GM21447 (cell line): ENCODE measurements around the gene ID4.

Experiments used
- ATAC-seq: cut with Tn5 transposase; IDR thresholded peaks from one replicate; pipeline ENCODE4 v1.9.1; 2021; ENCODE audit not compliant: unreplicated experiment

Gene ID4, protein sequence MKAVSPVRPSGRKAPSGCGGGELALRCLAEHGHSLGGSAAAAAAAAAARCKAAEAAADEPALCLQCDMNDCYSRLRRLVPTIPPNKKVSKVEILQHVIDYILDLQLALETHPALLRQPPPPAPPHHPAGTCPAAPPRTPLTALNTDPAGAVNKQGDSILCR

DNA sequence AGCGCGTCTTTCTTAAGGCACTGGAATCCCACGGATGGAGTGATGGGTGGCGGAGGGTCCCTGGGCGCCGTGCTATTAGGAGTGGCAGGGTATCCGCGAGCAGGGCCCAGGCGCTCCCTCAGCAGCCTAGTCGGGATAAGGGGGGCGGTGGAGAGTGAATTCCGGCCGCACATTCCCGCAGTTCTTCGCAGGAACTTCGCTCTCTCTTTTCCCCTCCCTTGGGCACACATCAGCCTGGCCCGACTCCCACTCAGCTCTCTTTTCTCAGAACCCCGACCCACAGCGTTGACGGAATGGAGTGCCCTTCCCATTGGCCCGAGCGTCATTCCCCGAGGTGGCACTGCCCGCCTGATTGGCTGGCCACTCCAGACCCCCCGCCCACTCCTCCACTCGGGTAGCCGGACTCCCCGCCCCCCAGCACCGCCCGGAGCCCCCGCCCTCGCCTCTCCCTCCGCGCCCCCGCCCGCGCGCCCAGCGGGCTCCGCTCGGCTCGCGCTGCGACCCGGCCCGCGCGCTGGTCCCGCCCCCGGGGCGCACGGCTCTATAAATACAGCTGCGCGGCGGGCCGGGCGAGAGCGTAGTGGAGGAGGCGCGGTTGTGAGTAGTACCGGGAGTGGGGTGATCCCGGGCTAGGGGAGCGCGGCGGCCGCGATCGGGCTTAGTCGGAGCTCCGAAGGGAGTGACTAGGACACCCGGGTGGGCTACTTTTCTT lies at the start of gene ID4:
TSS of gene ID4 (plus strand) at position 572 of the 712 bp plus-strand sequence. CDS start 385 bp downstream, outside the sequence.
- no peak for ATAC-seq

DNA sequence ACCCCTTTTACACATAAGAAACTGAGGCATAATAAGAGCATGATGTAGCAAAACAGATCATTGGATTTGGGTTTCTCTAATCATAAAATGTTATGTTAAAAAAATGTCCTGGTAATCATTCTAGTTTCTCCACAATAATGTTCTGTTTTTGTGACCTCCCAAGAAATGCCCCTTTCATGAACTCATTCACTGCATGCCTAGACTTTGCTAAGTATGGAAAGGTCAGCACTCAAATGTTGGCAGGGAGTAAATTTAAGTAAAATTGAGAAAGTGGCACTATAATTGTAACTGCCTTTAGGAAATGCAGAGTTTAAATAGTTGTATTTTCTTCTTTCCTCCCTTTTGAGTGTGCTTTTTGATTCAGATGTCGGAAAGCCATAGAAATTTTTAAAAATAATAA lies 48.5 kb upstream of the ID4 start:
- ATAC-seq: no peak

DNA sequence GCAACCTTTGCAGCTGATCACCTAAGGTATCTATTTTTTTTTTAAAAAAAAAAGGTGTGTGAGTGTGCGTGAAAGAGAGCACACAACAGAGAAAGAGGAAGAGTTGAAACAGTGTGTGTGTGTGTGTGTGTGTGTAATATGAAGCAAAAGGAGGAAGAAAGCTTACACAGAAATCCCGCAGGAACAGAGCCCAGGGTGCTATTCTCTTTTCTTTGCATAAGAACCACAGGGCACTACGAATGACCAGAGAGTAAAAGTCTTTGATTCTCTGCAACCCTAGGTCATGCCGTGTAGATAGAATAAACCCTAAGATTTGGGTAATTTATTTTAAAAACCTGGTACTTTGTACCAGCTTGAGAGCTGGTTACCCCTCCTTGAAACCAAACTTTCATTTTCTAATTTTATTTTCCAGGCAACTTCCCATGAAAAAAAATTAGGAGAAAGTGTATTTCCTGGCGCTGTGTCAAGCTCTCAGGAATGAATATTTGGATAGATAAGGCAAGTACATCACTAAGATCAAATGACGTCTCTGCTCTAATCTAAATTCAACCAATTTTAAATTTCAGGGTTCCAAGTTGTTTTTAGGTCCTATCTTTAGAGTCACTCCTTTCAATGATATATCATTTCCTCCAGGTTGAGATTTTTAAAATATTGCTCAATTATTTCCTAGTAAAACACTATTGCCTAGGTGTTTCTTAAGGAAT lies 47.9 kb upstream of the ID4 start:
- ATAC-seq: no peak

DNA sequence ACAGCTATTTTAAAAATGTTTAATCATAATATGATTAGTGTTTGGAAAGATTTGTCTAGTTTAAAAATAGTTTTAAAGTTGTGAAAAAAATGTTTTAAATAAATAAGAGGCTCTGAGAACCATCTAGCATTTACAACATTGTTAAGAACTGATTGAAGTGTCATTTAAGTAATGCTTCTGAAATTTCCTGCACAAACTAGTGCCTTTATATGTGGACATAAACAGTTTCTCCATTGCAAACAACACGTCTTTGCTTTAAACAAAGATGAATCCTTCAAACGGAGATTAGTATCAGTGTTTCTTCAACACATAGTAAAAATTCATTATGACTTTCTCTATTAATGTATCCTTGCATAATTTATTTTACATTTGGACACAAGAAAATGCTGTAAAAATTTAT lies 45.9 kb upstream of the ID4 start:
- no peak for ATAC-seq

DNA sequence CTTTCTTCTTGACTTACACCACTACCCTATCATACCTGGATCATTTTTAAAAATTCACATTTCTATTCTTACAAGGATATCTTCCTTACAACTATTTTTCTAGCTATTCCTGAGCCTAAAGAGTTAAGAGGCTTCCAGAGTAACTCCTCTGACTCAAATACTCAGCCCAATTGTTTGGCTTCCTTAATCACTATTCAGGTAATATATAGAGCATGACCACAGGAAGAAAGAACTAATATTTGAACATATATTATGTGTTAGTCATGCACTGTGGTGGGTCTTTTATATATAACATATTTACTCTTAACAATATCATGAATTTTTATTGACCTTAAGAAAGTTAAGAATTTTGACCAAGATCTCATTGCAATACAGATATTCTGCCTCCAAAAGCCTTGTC lies 42.0 kb upstream of the ID4 start:
- no peak for ATAC-seq

DNA sequence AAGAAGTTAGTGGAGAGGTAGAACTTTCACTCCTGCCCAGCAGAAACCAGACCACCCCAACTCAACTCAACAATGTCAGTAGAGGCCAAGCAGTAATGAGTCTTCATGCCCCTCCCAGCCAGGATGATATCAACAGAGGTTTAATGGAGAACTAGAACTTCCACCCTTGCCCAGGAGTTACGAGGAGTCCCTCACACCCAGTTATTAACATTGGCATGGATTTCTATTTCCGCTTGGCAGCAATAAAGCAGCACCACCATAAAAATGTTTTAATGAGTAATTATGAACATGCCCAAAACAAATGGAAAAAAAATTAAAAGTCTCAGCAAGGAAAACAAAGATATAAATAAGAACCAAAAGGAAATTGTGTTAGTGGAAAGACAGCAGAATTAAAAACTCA lies 40.7 kb upstream of the ID4 start:
- ATAC-seq: no peak

DNA sequence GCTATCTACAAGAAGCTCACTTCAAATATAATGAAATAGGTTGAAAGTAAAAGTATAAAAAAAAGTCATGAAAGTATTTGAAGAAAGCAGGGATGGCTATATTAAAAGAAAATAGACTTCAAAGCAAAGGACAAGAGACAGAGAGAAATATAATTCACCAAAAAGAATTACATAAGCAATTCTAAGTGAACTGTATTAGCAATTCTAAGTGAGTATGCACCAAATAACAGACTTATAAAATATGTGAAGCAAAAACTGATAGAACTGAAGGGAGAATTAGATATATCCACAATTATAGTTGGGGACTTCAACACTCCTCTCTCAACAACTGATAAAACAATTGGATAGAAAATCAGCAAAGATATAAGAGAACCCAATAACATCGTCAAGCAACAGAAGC lies 38.8 kb upstream of the ID4 start:
- ATAC-seq: no peak

DNA sequence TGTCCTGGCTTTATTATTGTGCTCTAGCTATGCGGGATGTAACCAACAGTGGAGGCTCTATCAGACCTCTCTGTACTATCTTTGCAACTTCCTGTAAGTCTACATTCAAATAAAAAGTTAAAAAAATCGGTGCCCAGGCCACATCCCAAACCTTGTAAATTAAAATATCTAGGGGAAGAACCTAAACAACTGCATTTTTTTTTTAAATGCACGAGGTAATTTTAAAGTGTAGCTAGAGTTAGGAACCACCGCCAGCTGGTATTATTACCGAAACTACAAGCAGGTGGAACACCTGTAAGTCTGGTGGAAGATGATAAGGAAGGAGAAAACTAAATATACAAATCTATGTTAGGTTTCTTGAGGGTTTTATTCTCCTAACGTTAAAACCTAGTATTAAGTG lies 34.5 kb upstream of the ID4 start:
- no peak for ATAC-seq

DNA sequence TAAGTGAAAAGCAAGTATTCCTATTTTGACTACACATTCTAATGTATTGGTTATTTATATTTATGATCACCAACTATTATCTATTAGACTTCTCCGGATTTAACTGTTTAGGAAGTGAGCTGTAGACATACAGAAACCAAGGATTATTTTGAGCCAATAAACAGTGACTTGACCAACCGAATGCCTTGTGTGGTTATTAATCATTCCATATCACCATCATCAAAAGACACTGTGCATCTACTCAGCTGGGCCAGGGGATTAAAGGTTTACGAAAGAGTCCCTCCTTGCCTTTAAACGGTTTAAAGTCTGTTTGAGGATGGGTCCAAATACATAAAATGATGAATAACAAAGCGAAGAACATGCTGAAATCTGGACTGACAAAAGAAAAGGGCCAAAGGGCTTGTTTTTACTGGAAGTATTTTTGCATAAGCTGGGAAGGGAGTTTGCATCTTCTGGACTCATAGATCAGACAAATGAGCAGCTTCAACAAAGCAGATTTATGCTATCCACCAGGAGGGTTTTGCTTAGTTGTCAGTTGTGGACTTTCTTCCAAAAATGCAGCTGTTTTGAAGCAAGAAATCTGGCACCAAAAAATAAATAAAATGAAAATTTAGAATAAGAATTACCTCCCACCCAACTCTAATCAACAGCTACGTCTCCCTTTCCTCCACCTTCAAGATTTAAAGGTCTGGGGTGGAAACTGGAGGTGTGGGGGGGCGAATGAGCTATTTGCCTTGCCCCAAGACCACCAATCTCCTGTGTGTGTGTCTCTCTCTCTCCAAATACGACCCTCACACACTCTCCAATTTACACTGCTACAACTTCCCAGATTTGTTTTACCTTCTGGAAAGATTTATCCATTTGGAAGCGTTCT lies 33.6 kb upstream of the ID4 start:
- ATAC-seq: no peak

DNA sequence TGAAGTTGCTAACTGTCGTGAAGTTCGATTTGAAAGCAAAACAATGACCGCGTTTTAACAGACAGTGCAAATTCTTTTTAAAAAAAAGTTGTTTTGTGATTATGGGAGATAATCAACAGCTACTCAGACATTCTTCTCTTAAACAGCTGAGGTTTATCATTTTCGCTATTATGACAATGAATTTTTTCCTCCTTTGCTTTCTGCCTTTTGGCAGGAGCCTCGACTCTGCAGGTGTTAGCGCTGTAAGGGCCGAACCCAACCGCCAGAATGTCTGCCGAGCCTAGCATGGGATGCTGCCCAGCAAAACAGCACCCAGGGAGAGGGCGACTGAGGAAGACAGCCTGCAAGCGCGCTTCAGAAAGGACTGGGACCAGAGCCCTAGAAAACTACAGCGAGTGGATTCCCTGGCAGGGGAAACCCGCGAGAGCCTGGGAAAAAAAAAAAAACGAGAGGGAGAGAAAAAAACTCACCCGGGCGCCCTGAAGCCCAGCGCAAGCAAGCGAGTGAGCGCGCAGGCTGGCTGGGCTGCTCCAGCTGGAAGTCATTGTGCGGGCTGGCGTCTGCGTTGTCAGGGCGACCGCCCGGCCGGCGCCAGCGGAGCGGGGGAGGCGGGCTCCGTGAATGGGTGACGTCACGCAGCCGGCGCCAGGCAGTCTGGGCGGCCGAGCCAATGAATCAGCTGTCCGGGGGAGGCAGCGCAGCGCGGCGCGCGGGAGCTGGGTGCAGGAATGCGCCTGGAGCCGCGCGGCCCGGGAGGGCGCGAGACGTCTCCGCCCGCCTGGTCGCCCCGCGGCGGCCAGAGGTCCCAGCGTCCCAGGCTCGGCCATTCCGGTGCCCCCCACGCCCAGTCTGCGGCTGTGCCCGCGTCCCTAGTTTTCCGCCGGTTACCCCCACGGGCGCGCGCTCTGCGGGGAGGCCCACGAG lies 32.7 kb upstream of the ID4 start:
- peak; percentile 94 for ATAC-seq

DNA sequence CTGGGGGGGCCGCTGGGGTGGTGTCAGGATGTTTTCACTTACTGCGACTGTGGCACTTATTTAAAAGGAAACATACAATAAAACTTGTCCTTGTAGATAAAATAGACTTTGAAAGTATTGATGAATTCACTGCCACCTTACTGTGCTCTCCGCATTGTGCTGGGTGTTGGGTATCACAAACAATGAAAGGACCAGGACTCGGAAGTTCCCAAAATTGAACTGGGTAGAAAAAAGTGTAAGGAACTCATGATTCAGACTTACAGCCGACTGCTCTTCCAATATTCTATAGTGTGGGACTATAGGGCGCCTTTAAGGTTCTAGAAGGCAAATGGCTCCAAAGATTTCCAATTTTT lies 32.1 kb upstream of the ID4 start:
- ATAC-seq: no peak

DNA sequence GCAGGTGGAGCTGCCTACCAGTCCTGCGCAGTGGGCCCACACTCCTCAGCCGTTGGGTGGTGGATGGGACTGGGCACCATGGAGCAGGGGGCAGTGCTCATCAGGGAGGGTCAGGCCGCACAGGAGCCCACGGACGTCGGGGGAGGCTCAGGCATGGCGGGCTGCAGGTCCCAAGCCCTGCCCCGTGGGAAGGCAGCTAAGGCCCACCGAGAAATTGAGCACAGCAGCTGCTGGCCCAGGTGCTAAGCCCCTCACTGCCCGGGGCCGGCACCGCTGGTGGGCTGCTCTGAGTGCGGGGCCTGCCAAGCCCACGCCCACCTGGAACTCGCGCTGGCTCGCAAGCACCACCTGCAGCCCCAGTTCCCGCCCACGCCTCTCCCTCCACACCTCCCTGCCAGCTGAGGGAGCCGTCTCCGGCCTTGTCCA lies 30.2 kb upstream of the ID4 start:
- ATAC-seq: no peak

DNA sequence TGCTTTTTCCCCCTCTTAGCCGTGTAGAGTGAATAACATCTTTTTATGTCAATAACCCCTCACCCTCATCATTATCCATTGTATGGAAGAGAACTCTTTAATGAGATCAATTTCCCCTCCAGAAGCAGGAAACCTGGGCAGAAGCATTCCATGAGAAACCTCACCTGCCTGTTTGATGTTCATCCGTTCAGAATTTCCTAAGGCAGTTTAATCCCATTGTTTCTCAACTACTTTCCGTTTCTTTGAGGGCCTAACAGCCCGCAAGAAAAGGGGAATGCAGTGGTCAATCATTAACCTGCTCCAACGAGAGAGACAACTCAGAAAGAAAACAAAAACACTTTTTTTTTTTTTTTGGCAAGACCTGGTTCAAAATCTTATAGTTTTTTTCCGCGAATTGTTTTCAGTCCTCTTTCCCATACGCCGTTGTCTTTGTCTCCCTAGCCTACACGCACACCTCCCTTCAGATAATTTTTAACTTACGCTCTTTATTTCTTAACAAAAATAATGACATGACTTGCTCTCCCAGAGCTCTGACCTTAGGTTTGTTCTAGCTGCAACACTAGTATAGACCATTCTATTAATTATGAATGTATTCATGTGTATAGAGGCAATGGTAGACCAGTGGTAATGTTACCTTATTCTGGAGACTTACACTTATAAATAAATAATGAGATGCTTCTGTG lies 25.6 kb upstream of the ID4 start:
- no peak for ATAC-seq

DNA sequence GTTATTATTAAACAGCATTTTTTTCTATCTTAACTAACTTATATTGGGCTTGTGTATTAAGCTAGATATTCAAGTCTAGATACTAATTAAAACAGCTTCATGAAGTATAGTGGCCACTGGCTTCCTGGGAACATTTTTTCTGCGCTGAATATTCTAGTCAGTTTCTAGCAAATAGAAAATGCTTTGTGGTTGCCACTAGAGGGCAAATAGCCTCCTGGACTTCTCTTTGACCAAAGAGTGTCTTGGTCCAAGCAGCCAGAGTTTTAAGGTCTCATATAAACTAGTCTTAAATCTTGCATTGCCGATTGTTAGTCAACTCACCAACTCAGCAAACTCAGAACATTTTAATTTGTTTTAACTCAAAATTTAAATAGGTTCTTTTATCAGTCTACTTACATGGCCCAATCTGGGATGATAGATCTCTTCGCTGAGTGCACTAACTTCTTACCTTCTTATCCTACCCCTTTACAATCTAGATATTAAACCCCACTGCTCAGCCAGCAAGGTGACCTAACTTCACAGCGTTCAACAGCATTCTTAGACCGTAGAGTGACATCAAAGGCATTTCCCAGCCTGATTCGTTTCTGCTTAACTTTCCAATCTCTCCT lies 24.6 kb upstream of the ID4 start:
- no peak for ATAC-seq

DNA sequence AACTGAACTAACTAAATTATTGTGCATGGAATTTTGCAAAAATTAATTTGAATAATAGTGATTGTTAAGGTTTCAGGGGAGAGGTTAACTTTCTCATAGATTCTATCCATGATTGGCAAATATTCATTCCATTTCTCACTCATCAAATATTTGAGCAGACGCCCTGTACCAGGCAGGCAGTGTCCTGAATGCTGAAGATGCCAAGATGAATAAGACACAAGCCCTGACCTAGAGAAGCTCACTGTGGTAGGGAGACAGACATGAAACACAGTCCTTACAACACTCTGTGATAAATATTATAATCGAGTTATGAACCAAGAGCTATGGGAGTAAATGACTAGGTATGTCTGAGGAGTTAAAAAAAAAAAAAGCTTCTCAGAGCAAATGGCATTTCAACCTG lies 18.4 kb upstream of the ID4 start:
- ATAC-seq: no peak

DNA sequence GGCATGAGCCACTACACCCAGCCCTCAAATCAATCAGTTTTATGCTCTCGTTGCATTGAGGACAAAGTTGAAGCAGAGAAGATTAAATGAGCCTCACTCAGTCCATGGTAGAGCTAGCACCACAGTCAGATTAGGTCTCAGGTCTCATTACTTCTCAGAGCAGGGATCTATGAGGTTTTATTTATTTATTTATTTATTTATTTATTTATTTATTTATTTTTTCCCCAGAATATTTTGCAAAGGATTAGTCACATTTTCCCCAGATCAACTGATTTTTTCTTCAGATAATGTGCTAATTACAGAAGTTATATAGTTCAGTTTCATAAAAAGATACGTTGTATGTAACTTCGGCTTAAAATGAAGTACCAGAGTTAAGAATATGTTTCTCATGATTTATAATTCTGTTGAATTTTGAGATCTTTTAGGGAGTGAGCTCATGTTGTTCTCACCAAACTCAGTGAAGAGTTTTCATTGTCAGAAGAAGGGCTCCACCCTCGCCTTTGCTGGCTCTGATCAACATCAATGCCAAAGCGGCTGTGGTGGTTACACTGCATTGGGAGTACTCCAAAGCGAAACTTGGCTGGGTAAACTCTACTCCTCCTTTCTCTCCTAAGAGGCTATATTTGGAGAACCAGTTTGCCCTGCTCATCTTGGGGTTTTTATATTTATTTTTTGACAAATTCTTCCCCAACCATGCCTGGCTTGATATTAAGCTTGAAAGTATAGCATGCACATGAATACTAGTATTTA lies 12.9 kb upstream of the ID4 start:
- no peak for ATAC-seq

DNA sequence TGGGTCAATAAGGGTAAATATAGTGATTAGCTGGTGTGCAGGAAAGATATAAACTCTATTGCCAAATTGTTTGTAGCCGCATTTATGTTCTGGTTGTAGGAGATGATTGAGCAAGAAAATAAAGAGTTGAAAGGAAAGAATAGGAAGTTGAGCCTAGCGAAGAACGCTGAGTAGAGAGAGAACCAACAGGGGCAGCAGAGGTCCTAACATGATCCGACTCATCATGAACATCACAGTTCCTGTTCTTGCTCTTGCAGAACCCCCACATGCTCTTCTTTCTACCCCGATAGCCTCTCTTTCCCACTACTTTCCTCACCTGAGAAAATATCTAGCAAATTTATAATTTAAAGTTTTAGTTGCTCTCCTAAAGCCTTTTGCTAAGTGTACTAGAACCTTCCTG lies 9.9 kb upstream of the ID4 start:
- no peak for ATAC-seq

DNA sequence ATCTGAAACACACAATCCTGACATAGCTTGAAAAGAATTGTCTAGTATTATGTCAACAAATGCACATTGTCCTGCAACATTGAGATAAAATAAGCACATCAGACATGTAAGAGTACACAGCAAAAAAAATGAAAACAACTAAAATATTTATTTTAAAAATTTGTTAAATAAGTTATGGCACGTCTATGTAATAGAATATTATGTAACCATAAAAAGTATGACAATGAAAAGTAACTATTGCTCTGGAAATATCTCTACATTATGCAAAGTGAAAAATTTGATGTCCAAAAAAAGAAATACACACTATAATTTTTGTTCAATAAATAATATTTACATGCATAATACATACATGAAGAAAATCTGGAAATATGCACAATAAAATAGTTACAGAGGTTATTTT lies 9.3 kb upstream of the ID4 start:
- ATAC-seq: no peak

DNA sequence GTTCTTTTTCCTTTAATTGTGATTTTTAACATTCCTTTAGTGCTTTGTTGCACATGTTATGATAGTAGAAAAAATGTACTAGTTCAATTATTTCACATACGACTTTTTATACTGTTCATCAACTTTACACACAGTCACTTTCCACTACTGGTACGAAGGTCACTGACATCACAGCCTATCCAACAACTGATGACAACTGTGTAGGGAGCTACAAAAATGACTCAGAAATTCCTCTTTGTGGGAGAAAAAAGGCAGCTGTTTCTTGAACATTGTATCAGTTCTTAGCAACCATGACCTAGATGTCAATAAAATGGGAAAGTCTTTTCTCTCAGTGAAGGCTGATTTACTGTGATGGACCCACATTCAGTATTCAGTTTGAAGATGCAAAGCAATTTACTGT lies 7.0 kb upstream of the ID4 start:
- ATAC-seq: no peak
